Measurements from ENCODE around the gene ENTHD1. TPM values are rescaled to one million over a fixed set of nuclear protein-coding genes. Genes with fewer than 3 reads are reported as not detected.
A peak's percentile ranks its signal among the peaks of the same experiment; 100 is the strongest.
"Not testable (repeated sequence)": the region's sequence is repeated elsewhere in the genome, so short reads cannot be mapped to it uniquely, and the experiment has no call there.

The ENTHD1 gene
- total RNA-seq, 1 donor from 2014 or later = not detected

GRCh38 chr22:39846539-39846938 is 47.0 kb downstream of the ENTHD1 start:
- DNase-seq (ENCODE audit: low read depth in 2 of 2) = not testable (repeated sequence)

- DNase-seq (ENCODE audit: low read depth in 2 of 2) = no peak
Observed at GRCh38 chr22:39845529-39845928, 48.0 kb downstream of the ENTHD1 start.

- DNase-seq (ENCODE audit: low read depth in 2 of 2) = no peak
Observed at GRCh38 chr22:39839917-39840510, 53.5 kb downstream of the ENTHD1 start.

- DNase-seq (ENCODE audit: low read depth in 2 of 2) = no peak
Observed at GRCh38 chr22:39839204-39839603, 54.4 kb downstream of the ENTHD1 start.

- no peak for DNase-seq (ENCODE audit: low read depth in 2 of 2)
Observed at GRCh38 chr22:39833610-39834009, 60.0 kb downstream of the ENTHD1 start.

GRCh38 chr22:39833093-39833492 is 60.5 kb downstream of the ENTHD1 start:
- DNase-seq (ENCODE audit: low read depth in 2 of 2) = no peak

GRCh38 chr22:39832627-39833074 is 60.9 kb downstream of the ENTHD1 start:
- no peak for DNase-seq (ENCODE audit: low read depth in 2 of 2)

GRCh38 chr22:39825661-39826102 is 67.9 kb downstream of the ENTHD1 start:
- DNase-seq (ENCODE audit: low read depth in 2 of 2) = no peak

GRCh38 chr22:39821008-39821407 is 72.6 kb downstream of the ENTHD1 start:
- DNase-seq (ENCODE audit: low read depth in 2 of 2) = no peak

GRCh38 chr22:39820256-39820655 is 73.3 kb downstream of the ENTHD1 start:
- peak in 1 of 2 donors; percentile 73 for DNase-seq (ENCODE audit: low read depth in 2 of 2)

GRCh38 chr22:39819429-39819828 is 74.1 kb downstream of the ENTHD1 start:
- no peak for DNase-seq (ENCODE audit: low read depth in 2 of 2)

- DNase-seq (ENCODE audit: low read depth in 2 of 2) = peak in 1 of 2 donors; percentile 2
Observed at GRCh38 chr22:39818094-39818493, 75.5 kb downstream of the ENTHD1 start.

- DNase-seq (ENCODE audit: low read depth in 2 of 2) = no peak
Observed at GRCh38 chr22:39815932-39816331, 77.6 kb downstream of the ENTHD1 start.

GRCh38 chr22:39814899-39815298 is 78.7 kb downstream of the ENTHD1 start:
- DNase-seq (ENCODE audit: low read depth in 2 of 2) = peak in 1 of 2 donors; percentile 9

- DNase-seq (ENCODE audit: low read depth in 2 of 2) = no peak
Observed at GRCh38 chr22:39809772-39810557, 83.6 kb downstream of the ENTHD1 start.

GRCh38 chr22:39808081-39808480 is 85.5 kb downstream of the ENTHD1 start:
- DNase-seq (ENCODE audit: low read depth in 2 of 2) = peak; percentile 39 to 53

- DNase-seq (ENCODE audit: low read depth in 2 of 2) = no peak
Observed at GRCh38 chr22:39806109-39806508, 87.5 kb downstream of the ENTHD1 start.

GRCh38 chr22:39805117-39805516 is 88.4 kb downstream of the ENTHD1 start:
- DNase-seq (ENCODE audit: low read depth in 2 of 2) = no peak

- no peak for DNase-seq (ENCODE audit: low read depth in 2 of 2)
Observed at GRCh38 chr22:39802682-39803081, 90.9 kb downstream of the ENTHD1 start.

GRCh38 chr22:39800790-39801520 is 92.6 kb downstream of the ENTHD1 start:
- no peak for DNase-seq (ENCODE audit: low read depth in 2 of 2)

- no peak for DNase-seq (ENCODE audit: low read depth in 2 of 2)
Observed at GRCh38 chr22:39797528-39798147, 95.9 kb downstream of the ENTHD1 start.

- DNase-seq (ENCODE audit: low read depth in 2 of 2) = no peak
Observed at GRCh38 chr22:39789788-39790187, 103.8 kb downstream of the ENTHD1 start.
